Ishikawa (cell line): ENCODE measurements around the gene HTRA1.
A peak's percentile ranks its signal among the peaks of the same experiment; 100 is the strongest.

Experiments used
- CEBPB ChIP-seq: IDR thresholded peaks from 2 replicates; pipeline ENCODE4 v1.6.1; 2012
- CREB1 ChIP-seq: IDR thresholded peaks from 2 replicates; pipeline ENCODE4 v1.6.1; 2012; ENCODE audit warnings: low read depth
- EGR1 ChIP-seq: IDR thresholded peaks from 2 replicates; pipeline ENCODE4 v1.6.1; 2012
- EP300 ChIP-seq: IDR thresholded peaks from 2 replicates; pipeline ENCODE4 v1.6.1; 2012; ENCODE audit warnings: borderline replicate concordance
- FOXM1 ChIP-seq: IDR thresholded peaks from 2 replicates; pipeline ENCODE4 v1.6.1; 2012; ENCODE audit warnings: low read depth, borderline replicate concordance
- NFIC ChIP-seq: IDR thresholded peaks from 2 replicates; pipeline ENCODE4 v1.6.1; 2012
- RAD21 ChIP-seq: IDR thresholded peaks from 2 replicates; pipeline ENCODE4 v1.6.1; 2012; ENCODE audit warnings: low read depth
- TAF1 ChIP-seq: IDR thresholded peaks from 2 replicates; pipeline ENCODE4 v1.6.1; 2012; ENCODE audit warnings: low read depth, mild to moderate bottlenecking
- TCF12 ChIP-seq: IDR thresholded peaks from 2 replicates; pipeline ENCODE4 v1.6.1; 2012; ENCODE audit warnings: low read depth
- TEAD4 ChIP-seq: IDR thresholded peaks from 2 replicates; pipeline ENCODE4 v1.6.1; 2012
- USF1 ChIP-seq: IDR thresholded peaks from 2 replicates; pipeline ENCODE4 v1.6.1; 2012
- YY1 ChIP-seq: IDR thresholded peaks from 2 replicates; pipeline ENCODE4 v1.6.1; 2012; ENCODE audit warnings: low read depth
- ZBTB7A ChIP-seq: IDR thresholded peaks from 2 replicates; pipeline ENCODE4 v1.6.1; 2012; ENCODE audit warnings: low read depth
- TF ChIP-seq, protein P1 (sequence below): IDR thresholded peaks from 2 replicates; pipeline ENCODE4 v1.6.1; 2012
- TF ChIP-seq, protein P2 (sequence below): IDR thresholded peaks from 2 replicates; pipeline ENCODE4 v1.6.1; 2012; ENCODE audit warnings: low read depth, mild to moderate bottlenecking

The HTRA1 gene

GRCh38 chr10:122521011-122521410 is 59.7 kb downstream of the HTRA1 start:
- TF ChIP-seq USF1: no peak
- TF ChIP-seq TAF1: no peak
- TF ChIP-seq, protein P1, sequence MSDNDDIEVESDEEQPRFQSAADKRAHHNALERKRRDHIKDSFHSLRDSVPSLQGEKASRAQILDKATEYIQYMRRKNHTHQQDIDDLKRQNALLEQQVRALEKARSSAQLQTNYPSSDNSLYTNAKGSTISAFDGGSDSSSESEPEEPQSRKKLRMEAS: no peak
- no peak for TF ChIP-seq YY1
- TF ChIP-seq ZBTB7A: no peak
- no peak for TF ChIP-seq TEAD4

DNA sequence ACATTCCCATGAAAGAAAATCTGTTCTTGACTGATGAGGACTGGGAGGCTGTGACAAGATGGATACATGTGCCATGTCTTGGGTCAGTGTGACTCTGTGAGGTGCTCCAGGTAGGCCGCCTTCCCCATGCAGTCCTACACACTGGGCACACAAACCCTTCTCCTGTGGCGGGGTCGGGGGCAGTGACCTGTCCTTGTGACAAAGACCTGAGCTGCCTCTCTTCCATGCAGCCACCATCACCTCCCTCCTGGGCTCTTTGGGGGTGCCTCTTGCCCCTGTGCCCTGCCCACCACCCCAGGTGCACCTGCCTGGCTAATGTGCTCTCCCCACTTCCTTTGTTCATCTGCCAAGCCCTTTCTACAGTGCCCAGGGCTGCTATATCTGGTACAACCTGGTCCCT is 63.5 kb downstream of the HTRA1 start:
- TF ChIP-seq ZBTB7A (no peak), TAF1 (no peak), NFIC (no peak)
- TF ChIP-seq, protein P1: no peak

GRCh38 chr10:122525788-122526187 is 64.4 kb downstream of the HTRA1 start:
- TF ChIP-seq RAD21: peak; percentile 63
- TF ChIP-seq TEAD4: no peak

DNA sequence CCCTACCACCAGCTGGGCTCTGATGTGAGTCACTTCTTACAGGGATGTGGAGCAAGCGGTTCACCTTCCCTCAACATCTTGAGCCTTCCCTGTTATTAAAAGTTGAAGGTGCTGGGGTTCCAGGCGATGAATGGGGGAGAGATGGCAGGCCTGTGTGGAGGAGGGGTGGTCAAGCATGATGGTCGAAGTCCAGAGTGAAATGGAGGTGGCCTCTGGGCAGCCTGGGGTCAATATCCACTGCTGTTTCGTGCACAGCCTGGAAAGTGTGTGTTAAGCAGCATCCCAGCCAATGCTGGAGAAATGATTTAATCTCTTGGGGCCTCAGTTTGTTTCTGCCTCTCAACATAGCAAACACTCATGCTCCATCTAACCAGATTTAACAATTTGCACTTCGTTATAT is 65.5 kb downstream of the HTRA1 start:
- no peak for TF ChIP-seq EGR1
- TF ChIP-seq CEBPB: no peak
- TF ChIP-seq FOXM1: no peak
- no peak for TF ChIP-seq YY1
- TF ChIP-seq ZBTB7A: no peak
- TF ChIP-seq CREB1: no peak
- no peak for TF ChIP-seq NFIC
- no peak for TF ChIP-seq TAF1
- TF ChIP-seq, protein P2, sequence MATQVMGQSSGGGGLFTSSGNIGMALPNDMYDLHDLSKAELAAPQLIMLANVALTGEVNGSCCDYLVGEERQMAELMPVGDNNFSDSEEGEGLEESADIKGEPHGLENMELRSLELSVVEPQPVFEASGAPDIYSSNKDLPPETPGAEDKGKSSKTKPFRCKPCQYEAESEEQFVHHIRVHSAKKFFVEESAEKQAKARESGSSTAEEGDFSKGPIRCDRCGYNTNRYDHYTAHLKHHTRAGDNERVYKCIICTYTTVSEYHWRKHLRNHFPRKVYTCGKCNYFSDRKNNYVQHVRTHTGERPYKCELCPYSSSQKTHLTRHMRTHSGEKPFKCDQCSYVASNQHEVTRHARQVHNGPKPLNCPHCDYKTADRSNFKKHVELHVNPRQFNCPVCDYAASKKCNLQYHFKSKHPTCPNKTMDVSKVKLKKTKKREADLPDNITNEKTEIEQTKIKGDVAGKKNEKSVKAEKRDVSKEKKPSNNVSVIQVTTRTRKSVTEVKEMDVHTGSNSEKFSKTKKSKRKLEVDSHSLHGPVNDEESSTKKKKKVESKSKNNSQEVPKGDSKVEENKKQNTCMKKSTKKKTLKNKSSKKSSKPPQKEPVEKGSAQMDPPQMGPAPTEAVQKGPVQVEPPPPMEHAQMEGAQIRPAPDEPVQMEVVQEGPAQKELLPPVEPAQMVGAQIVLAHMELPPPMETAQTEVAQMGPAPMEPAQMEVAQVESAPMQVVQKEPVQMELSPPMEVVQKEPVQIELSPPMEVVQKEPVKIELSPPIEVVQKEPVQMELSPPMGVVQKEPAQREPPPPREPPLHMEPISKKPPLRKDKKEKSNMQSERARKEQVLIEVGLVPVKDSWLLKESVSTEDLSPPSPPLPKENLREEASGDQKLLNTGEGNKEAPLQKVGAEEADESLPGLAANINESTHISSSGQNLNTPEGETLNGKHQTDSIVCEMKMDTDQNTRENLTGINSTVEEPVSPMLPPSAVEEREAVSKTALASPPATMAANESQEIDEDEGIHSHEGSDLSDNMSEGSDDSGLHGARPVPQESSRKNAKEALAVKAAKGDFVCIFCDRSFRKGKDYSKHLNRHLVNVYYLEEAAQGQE: no peak
- no peak for TF ChIP-seq TCF12
- TF ChIP-seq TEAD4: no peak
- TF ChIP-seq EP300: no peak
- no peak for TF ChIP-seq RAD21
- TF ChIP-seq, protein P1: no peak
- TF ChIP-seq USF1: no peak

DNA sequence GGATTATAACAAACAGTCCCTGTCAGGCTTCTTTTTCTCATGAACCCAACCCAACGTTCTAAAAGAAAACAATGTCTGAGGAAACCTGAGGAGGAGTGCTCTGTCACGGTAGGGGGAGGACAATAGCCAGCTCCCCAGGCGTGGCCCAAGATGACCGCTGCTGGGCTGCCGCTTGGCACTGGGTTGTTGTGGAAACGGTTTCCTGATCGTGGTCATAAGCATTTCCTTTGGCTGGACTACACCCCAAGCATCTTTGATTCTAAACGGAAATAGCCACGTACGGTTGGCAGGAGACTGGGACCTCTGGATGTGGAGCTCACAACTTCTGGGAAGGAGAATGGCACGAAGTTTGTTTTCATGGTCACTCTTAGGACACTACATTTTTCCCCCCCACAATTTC is 68.8 kb downstream of the HTRA1 start:
- TF ChIP-seq EGR1: no peak
- TF ChIP-seq RAD21: no peak
- no peak for TF ChIP-seq NFIC
- TF ChIP-seq FOXM1: no peak
- TF ChIP-seq, protein P2: no peak
- TF ChIP-seq, protein P1: no peak
- TF ChIP-seq ZBTB7A: no peak
- TF ChIP-seq CEBPB: no peak
- TF ChIP-seq TEAD4: no peak
- no peak for TF ChIP-seq TCF12
- TF ChIP-seq YY1: no peak
- no peak for TF ChIP-seq USF1

- TF ChIP-seq EGR1 (no peak), TEAD4 (no peak), FOXM1 (no peak), EP300 (no peak), YY1 (no peak), CEBPB (no peak)
- TF ChIP-seq, protein P1: no peak
Measured at GRCh38 chr10:122531261-122531660, 69.9 kb downstream of the HTRA1 start.
